Loucy (cell line): ENCODE results near the gene PPP6R1.

ENCODE experiments used
- H2AFZ ChIP-seq: fragments of 200-600 bp; sonication (generic); 2 replicates; pipeline ENCODE4 v1.6.0; 2016; ENCODE audit warnings: antibody characterized with exemption, mild to moderate bottlenecking, low read length, moderate library complexity
- H3F3A ChIP-seq: fragments of 200-600 bp; 2 replicates; pipeline ENCODE4 v1.6.0; 2016; ENCODE audit warnings: antibody characterized with exemption, low read depth, mild to moderate bottlenecking
- H3K27me3 ChIP-seq: fragments of 200-600 bp; sonication (generic); 2 replicates; pipeline ENCODE4 v1.6.1; 2014; ENCODE audit warnings: low read length, mild to moderate bottlenecking; ENCODE audit not compliant: insufficient read depth, poor library complexity, severe bottlenecking
- H3K36me3 ChIP-seq: fragments of 200-600 bp; sonication (generic); 2 replicates; pipeline ENCODE4 v1.6.1; 2016; ENCODE audit warnings: low read length; ENCODE audit not compliant: insufficient read depth
- H3K4me1 ChIP-seq: fragments of 200-600 bp; sonication (generic); 2 replicates; pipeline ENCODE4 v1.5.1; 2014; ENCODE audit warnings: low read length, mild to moderate bottlenecking; ENCODE audit not compliant: insufficient read depth, poor library complexity, severe bottlenecking
- H3K4me2 ChIP-seq: fragments of 200-600 bp; sonication (generic); 2 replicates; pipeline ENCODE4 v1.6.0; 2014; ENCODE audit warnings: antibody characterized with exemption, low read length, low read depth, mild to moderate bottlenecking; ENCODE audit not compliant: poor library complexity, severe bottlenecking
- H3K4me3 ChIP-seq: fragments of 200-600 bp; sonication (generic); 2 replicates; pipeline ENCODE4 v1.5.1; 2014; ENCODE audit warnings: low read length, mild to moderate bottlenecking, mixed read lengths; ENCODE audit not compliant: poor library complexity, severe bottlenecking
- H3K79me2 ChIP-seq: fragments of 200-600 bp; sonication (generic); 2 replicates; pipeline ENCODE4 v1.6.1; 2014; ENCODE audit warnings: low read length; ENCODE audit not compliant: insufficient read depth
- H3K9ac ChIP-seq: fragments of 200-600 bp; sonication (generic); 2 replicates; pipeline ENCODE4 v1.6.0; 2014; ENCODE audit warnings: mild to moderate bottlenecking, low read depth, low read length, moderate library complexity; ENCODE audit not compliant: poor library complexity, severe bottlenecking
- H3K9me2 ChIP-seq: fragments of 200-600 bp; sonication (generic); replicated peaks from 2 replicates; pipeline ENCODE4 v1.6.1; 2016; ENCODE audit warnings: low read depth, low read length, mixed read lengths
- H3K9me3 ChIP-seq: fragments of 200-600 bp; sonication (generic); 2 replicates; pipeline ENCODE4 v1.6.1; 2014; ENCODE audit warnings: mild to moderate bottlenecking, antibody characterized with exemption, low read length, low read depth; ENCODE audit not compliant: insufficient read depth
- H4K20me1 ChIP-seq: fragments of 200-600 bp; sonication (generic); 2 replicates; pipeline ENCODE4 v1.6.0; 2014; ENCODE audit warnings: antibody characterized with exemption, low read length, mild to moderate bottlenecking; ENCODE audit not compliant: insufficient read depth, poor library complexity, severe bottlenecking
- CTCF ChIP-seq: fragments of 200-600 bp; sonication (generic); conservative IDR thresholded peaks from 2 replicates; pipeline ENCODE4 v1.5.1; 2014; ENCODE audit warnings: mild to moderate bottlenecking, antibody characterized with exemption, low read length
- EZH2phosphoT487 ChIP-seq: fragments of 200-600 bp; IDR thresholded peaks from 2 replicates; pipeline ENCODE4 v1.6.1; 2018; ENCODE audit warnings: antibody characterized with exemption, mild to moderate bottlenecking, moderate library complexity, borderline replicate concordance

The PPP6R1 gene

GRCh38 chr19:55265723-55266386 is 7.0 kb upstream of the PPP6R1 start:
- Histone ChIP-seq H3K9ac (no peak overlapping the region), H3K27me3 (no peaks in the 10 kb centered on the region), H3K36me3 (no peaks in the 10 kb centered on the region; the same call in 1 of the 2 replicates), H3K9me2 (no peaks in the 10 kb centered on the region), H2AFZ (no peak overlapping the region), H3K4me2 (no peak overlapping the region), H3K79me2 (peaks cover 3% of the 10 kb centered on the region; the same call in 1 of the 2 replicates), H3K9me3 (no peaks in the 10 kb centered on the region), H4K20me1 (no peaks in the 10 kb centered on the region), H3K4me3 (no peak overlapping the region), H3F3A (no peaks in the 10 kb centered on the region), H3K4me1 (peaks cover under 1% of the 10 kb centered on the region)
- TF ChIP-seq EZH2phosphoT487 (no peak), CTCF (no peak)

- Histone ChIP-seq H3K9me2 (no peaks in the 10 kb centered on the region), H3K4me1 (peaks cover 7% of the 10 kb centered on the region), H3K79me2 (peaks cover 3% of the 10 kb centered on the region; the same call in 1 of the 2 replicates), H3K4me2 (no peak overlapping the region), H3K9ac (no peak overlapping the region), H3K4me3 (no peak overlapping the region), H2AFZ (no peak overlapping the region), H3K36me3 (no peaks in the 10 kb centered on the region; the same call in 1 of the 2 replicates), H3K27me3 (no peaks in the 10 kb centered on the region), H3K9me3 (no peaks in the 10 kb centered on the region), H4K20me1 (no peaks in the 10 kb centered on the region), H3F3A (no peaks in the 10 kb centered on the region)
- TF ChIP-seq CTCF, result no peak
- no peak for TF ChIP-seq EZH2phosphoT487
Observed at GRCh38 chr19:55265173-55265572, 6.4 kb upstream of the PPP6R1 start.

- no peak overlapping the region for H3K9ac ChIP-seq
- no peaks in the 10 kb centered on the region for H3K27me3 ChIP-seq
- no peaks in the 10 kb centered on the region for H3K9me2 ChIP-seq
- H3K4me1 ChIP-seq, result peaks cover 13% of the 10 kb centered on the region
- no peak overlapping the region for H2AFZ ChIP-seq
- no peak overlapping the region for H3K4me3 ChIP-seq
- H3K79me2 ChIP-seq, result peaks cover 3% of the 10 kb centered on the region; the same call in 1 of the 2 replicates
- H3K9me3 ChIP-seq, result no peaks in the 10 kb centered on the region
- TF ChIP-seq CTCF (no peak), EZH2phosphoT487 (no peak)
- no peak overlapping the region for H3K4me2 ChIP-seq
- H3K36me3 ChIP-seq, result no peaks in the 10 kb centered on the region; the same call in 1 of the 2 replicates
- H3F3A ChIP-seq, result peaks cover 2% of the 10 kb centered on the region; the same call in 1 of the 2 replicates
- no peaks in the 10 kb centered on the region for H4K20me1 ChIP-seq
Observed at GRCh38 chr19:55264531-55264930, 5.7 kb upstream of the PPP6R1 start.
